ENCODE results near the gene PLEKHH1.

PLEKHH1 gene

DNA sequence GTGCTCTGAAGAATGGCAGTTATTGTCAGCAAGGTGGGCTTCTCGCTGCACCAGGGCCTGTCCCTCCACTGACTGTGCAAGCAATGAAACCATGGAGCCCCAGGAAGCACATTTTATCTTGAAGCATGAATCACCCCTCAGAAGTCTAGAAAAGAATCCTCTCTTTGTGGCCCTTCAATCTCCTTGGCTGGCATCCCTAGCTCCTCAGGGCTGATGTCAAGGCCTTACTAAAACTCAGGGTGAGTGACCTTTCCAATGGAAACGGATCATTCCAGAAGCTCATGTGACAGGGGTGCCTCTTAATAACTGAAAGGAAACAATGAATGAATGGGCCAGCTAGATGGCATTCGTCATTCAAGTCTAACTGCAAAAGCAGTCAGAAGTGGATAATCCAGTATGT is 22.3 kb upstream of the PLEKHH1 start:
- DNase-seq (ENCODE audit: low read depth in 2 of 2): no peak

DNA sequence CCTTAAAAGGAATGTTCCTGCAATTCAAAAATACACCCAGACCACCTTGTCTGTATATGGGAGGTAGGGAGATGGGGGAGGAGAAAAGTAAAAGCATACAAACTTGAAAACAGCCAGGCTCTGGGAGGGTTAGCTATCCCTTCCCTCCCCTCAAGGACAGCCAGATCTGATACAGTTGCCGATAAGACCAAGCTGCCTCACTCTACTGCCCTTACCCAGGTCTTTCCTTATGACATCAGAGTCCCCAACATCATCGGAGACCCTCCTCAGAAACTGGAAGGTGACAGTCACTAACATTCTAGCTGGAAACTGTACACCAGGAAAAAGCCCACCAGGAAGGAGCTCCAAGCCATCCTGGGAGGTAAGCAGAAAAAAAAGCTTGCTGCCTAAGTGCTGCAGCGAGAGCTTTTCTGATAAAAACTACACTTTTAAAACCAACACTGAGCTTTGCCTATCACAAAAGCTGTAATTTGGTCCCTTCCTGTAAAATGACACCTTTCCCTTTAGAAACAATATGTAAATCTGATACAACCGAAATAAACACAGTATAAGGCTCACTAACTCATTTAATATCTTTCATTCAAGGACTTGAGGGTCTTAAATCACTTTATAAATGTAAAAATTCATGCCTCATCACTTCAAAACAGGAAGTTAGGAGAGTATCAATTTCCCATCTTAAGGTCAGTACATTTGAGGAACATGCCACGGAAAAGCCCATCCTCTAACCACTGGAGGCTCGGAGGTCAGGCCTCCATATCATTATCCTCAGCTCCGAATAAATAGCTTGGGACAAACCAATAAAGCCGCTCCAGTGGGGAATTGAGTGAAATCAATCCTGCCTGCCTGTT is 20.4 kb upstream of the PLEKHH1 start:
- no peak for DNase-seq (ENCODE audit: low read depth in 2 of 2)

DNA sequence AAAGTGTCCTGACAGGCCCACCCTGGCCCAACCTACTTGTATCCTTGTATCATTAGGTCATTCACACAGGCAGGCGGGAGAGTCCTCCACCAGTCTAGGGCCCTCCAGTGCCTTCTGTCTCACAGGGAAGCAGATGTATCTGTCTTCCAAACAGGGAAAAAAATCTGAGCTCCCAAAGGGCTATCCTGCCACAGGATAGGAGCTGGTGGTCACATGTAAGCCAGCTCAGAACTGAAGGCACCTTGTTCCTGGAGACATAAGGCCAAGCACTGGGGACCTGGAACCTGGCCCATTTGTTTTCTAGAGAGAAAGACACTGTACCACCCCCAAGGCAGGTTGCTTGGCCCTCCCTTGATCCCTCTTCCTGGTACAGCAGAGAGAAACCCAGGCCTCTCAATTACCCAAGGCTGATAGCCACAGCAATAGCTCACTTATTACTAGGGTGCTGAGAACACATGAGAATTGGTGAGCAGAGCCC is 19.4 kb upstream of the PLEKHH1 start:
- no peak for DNase-seq (ENCODE audit: low read depth in 2 of 2)

DNA sequence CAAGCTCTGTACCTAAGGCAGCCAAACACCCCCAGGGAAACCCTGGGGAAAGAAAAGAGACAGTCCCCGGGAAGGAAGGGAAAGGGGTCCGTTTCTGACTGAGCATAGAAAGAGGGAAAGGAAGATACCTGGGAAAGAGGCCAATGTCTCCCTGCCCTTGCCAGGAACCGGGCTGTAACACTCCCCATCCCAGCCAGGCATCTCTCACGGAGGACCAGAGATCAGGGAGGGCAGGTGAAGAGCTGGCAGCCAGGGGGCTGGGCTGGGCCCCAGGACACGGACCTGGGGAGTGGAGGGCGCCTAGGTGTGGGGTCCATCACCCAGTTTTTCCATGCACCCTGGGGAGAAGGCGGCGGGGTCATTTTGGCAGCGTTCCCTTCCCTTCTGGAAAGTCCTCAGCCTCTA is 18.9 kb upstream of the PLEKHH1 start:
- no peak for DNase-seq (ENCODE audit: low read depth in 2 of 2)

DNA sequence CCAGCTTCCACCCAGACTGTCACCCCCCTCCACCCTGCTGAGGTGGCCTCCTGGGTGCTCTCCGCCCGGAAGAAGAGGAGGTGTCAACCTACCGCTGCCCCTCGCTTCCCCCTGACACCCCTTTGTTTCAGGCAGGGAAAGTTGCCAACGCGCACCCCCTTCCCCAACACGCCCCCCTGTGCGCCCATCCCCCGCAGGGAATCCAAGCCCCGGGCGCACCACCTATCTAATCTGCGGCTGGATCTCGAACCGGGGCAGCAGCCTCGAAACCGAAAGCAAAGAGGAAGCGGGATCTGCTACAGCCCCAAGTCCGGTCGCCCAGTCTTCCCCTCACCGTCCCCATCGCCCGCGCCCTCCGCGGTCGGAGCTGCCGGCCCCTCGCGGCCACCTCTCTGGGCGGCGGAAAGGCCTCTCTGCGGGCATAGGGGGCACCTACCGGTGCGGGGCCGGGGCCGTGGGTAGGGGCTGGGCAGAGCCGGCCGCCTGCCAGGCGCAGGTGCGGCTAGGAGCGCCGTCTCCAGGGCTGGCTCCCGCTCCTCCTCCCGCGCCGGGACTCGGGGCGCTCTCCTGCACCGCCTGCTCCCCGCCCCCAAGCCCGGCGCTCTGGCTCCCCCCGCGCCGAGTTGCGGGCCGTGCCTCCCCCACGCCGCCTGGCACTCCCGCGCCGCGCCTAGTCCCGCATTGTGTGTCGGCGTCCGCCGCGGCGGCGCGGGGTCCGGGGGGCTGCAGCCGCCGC is 18.3 kb upstream of the PLEKHH1 start:
- no peak for DNase-seq (ENCODE audit: low read depth in 2 of 2)

DNA sequence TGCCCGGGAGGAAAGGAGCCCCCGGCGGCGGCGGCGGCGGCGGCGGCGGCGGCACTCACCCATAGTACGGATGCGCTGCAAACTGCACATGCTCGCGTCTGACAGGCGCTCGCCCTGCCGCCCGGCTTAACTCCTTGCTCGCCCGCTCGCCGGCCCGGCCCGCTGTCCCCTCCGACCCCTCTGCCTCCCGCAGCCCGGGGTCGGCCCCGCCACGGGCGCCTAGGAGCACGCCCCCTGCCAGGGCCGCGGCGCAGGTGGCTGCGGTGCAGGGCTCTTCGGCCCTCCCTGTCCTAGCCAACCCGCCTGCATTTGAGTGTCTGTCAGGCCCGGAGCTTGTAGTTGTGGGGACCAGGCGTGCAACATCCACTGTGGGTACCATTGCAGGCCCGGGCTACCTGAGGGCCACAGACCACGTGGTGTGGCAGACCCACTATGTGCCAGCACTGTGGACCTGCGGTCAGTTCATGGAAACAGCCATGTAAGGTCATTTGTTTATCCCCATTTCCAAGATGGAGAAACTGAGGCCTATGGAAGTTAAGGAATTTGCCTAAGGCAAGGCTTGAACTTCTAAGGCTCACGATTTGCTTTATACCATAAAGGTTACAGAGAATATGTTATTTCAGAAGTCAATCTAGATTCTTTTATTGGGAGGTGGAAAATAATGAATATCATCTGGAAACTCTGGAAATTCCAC is 17.6 kb upstream of the PLEKHH1 start:
- DNase-seq (ENCODE audit: low read depth in 2 of 2): no peak

DNA sequence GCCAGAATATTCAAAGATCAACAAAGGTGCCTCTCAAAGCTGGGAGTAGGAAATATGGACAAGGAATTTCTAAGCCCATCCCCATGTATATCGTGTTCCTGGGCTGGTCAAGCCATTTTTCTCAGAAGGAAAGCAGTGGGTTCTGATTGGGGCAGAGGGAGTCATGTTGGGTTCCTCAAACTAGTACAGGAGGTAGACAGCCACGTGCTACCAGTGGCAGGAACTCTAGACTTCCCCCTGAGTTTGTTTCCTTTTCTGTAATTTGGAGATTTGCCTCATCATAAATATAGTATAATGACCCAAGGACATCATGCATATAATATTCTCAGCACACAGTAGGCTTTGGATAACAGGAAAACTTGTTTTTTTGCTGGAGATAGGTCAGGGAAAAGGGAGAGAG is 16.4 kb upstream of the PLEKHH1 start:
- no peak for DNase-seq (ENCODE audit: low read depth in 2 of 2)

DNA sequence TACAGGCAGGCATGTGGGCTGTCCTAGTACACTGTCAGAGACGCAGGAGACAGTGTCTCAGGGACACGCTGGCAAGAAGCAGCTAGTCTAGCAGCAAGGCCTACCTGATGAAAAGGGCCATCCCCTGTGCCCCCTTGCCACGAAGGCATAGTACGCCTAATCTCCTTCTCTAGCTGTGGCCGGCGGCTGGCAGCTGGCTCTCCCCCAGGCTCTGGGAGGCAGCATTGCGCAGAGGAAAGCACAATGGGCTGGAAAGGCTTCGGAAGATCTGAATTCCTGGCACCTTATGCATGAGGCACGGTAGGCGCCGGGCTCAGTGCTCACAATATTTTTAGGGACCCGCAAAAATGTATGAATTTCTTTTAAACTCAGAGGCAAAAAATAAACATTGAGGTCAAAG is 16.0 kb upstream of the PLEKHH1 start:
- DNase-seq (ENCODE audit: low read depth in 2 of 2): no peak

DNA sequence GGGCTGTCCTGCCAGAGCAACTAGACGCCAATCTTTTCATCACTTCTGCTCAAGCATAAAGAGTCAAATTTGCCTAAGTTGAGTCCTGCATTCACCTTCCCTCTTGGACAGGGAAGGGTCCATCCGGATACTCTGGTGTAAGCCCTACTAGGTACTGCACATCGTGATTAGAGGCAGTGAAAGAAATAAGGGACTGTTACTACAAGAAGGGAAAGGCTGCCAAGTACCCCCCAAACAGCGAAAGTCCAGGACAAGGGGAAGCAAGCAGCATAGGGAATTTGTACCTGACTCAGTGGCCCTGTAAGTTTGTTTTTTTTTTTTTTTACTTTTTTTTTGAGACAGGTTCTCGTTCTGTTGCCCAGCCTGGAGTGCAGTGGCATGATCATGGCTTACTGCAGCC is 13.7 kb upstream of the PLEKHH1 start:
- no peak for DNase-seq (ENCODE audit: low read depth in 2 of 2)

DNA sequence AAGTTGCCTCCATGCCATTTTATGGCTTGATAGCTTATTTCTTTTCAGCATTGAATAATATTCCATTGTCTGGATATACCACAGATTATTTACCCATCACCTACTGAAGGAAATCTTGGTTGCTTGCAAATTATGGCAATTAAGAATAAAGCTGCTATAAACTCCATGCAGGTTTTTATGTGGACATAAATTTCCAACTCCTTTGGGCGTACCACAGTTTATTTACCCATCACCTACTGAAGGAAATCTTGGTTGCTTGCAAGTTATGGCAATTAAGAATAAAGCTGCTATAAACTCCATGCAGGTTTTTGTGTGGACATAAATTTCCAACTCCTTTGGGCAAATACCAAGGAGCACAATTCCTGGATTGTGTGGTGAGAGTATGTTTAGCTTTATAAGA is 12.6 kb upstream of the PLEKHH1 start:
- no peak for DNase-seq (ENCODE audit: low read depth in 2 of 2)

DNA sequence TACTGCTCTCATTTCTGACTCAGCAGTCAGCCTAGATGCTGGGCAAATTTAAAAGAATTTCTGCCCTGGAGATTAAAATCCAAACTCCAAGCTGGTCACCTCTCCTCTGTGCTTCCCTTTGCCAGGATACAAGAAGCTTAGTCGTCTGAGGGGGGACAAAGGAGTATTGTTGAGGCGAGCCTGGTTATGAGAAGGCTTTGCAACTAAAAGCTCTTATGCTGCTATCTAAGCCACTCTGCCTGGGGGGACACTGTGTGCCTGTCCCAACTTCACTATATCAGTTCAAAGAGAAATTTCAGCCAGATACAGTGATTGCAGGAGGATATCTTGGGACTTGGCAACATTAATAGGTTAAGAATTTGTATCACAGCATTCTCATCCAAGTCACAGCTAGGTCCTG is 10.8 kb upstream of the PLEKHH1 start:
- DNase-seq (ENCODE audit: low read depth in 2 of 2): no peak

DNA sequence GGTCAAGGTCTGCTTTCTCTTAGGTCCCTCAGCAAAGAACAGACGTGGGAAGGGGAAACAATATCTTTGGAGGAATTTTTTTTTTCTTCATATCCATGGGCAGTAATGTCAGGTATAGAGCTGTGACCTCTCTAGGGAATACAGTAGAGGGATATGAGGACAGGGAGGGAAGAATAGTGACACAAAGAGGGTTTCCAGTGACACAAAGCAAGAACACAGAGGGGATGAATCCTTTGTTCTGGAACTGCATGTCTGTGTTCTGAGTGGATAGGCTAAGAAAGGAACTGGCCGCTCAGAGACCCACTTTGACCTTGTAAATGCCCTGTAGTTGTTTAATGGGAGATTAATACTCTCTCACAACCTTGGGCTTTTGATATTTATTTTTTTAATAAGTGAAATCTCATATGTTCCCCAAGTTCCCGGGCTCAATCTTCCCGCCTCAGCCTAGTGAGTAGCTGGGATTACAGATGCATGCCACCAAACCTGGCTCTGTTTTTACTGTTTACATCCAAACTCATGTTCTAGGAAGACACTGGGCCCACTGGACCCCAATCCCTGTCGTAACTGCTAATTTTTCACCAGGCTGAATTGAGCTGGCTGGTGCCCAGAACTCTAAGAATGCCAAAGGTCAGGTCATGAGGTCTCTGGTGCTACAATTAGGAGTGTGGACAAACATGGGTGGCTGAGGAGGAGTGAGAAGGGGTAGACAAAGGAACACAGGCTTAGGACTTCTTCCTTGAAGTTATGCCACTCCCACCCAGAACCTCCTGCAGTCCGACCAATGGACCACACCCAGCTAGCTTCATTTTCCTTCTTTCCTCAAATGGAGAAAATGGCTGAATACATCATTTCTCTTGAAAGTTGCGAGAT is 9.1 kb upstream of the PLEKHH1 start:
- no peak for DNase-seq (ENCODE audit: low read depth in 2 of 2)

DNA sequence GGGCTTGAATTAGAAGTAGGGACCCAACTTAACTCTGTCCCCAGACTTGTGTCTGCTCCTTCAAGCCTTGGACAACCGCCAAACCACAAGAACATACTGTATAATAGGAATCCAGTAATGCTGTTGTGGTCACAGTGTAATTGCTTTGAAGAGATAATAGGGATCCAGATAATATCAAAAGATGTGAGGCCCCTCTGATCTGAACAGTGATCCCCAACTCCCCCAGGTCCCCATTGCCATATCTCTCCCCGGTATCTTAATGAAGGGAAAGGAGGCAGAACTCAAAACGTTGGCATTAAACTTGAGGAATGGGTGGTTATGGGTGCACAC is 8.5 kb upstream of the PLEKHH1 start:
- DNase-seq (ENCODE audit: low read depth in 2 of 2): no peak

DNA sequence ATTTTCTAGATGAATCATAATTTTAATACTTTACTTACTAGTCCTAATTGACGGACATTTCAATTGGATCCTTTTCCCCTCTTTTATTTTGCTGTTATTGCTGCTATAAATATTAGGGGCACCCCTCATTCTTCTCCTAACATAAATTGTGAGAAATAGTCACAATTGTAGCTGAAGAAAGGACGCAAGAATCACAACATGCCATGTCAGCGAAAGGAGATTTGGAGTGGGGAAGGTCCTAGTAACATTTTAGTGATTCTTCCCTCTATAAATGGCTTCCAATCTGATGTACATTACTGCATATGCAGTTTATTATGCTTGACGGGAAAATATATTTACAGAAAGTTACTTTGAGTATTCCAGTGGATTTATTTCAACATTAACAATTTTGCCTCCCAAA is 7.7 kb upstream of the PLEKHH1 start:
- DNase-seq (ENCODE audit: low read depth in 2 of 2): no peak

DNA sequence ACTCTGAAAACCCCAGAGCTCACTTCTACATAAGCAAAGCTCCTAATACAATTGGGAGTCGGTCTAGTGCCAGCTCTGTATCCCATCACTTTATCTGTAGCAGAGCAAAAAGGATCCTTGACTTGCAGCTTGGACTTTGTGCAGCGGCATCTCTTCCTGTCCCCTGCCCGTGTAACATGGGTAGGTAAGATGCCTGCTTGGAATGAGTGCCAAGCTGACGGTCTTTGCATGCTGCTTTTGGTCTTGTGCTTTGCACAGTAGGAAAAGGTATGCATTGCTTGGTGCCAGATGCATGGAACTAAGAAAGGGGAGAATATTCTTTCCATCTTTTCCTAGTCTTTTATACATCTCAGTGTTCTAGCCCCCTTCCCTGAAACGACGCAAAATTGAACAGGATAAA is 6.9 kb upstream of the PLEKHH1 start:
- no peak for DNase-seq (ENCODE audit: low read depth in 2 of 2)

DNA sequence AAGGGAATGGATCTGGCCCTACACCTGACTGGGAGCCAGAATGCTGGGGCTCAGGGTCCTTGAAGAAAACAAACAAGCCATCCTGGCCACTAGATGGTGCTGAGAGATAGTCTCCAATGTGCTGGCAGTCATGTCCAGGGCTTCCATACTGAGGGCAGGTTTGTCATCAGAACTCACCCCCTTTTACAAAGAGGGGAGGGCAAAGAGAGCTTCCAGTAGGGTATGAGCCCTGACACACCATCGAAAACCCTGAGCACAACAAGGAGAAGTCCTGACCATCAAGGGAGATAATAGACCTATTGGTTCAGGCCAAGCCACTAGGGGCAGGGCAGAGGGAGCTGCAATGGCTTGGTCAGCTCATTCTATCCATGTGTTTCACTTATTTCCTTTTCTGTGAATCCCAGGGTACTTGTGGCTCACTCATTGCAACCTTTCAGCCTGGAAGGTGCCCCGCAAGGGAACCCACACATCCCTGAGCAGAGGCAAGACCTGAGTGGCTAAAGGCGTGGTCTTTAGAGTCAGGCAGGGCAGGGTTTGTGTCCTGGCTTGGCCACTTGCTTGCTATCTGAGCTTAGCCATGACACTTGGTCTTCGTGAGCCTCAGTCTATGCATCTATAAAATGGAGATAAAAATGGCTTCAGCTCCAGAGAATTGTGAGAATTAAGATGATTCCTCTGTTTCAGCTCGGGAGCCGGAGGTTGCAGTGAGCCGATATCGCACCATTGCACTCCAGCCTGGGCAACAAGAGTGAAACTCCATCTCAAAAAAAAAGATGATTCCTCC is 6.2 kb upstream of the PLEKHH1 start:
- DNase-seq (ENCODE audit: low read depth in 2 of 2): peak in 1 of 2 experiments; percentile 7

DNA sequence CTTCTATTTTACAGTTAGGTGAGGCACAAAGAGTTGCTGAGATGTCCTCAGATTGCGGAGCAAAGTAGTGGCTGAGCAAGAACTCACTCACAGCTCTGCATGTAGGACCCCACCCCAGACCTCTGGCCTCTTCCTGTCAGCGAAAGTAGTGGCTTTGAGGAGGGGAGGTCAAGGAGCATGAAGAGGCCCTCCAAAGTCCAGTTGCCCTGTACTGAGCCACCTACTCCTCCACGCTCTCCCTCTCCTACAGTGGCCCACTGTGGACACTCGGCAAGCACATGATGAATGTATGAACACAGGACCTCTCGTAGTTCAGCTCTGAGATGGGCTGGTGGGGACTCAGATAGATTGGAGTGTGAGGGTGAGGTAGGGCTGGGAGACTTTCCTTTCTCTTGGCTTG is 5.3 kb upstream of the PLEKHH1 start:
- no peak for DNase-seq (ENCODE audit: low read depth in 2 of 2)

DNA sequence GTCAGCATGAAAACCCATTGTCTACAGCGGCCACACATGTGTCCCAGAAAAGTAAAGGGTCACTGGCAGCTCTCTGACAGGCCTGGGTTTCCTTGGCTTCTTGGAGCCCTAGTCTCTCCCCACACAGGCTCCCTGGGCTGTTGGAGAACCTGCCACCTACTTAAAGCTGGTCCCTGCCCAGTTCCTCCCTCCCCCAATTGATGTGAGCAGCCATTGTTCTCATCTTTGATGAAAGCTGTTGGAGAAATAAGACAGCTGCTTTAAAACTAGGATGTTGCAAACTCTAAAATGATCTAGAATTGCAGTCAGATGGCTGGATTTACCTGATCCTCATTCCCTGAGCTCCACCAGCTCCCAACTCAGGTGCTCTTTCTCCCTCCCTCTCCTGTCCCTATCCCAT is 4.8 kb upstream of the PLEKHH1 start:
- no peak for DNase-seq (ENCODE audit: low read depth in 2 of 2)

DNA sequence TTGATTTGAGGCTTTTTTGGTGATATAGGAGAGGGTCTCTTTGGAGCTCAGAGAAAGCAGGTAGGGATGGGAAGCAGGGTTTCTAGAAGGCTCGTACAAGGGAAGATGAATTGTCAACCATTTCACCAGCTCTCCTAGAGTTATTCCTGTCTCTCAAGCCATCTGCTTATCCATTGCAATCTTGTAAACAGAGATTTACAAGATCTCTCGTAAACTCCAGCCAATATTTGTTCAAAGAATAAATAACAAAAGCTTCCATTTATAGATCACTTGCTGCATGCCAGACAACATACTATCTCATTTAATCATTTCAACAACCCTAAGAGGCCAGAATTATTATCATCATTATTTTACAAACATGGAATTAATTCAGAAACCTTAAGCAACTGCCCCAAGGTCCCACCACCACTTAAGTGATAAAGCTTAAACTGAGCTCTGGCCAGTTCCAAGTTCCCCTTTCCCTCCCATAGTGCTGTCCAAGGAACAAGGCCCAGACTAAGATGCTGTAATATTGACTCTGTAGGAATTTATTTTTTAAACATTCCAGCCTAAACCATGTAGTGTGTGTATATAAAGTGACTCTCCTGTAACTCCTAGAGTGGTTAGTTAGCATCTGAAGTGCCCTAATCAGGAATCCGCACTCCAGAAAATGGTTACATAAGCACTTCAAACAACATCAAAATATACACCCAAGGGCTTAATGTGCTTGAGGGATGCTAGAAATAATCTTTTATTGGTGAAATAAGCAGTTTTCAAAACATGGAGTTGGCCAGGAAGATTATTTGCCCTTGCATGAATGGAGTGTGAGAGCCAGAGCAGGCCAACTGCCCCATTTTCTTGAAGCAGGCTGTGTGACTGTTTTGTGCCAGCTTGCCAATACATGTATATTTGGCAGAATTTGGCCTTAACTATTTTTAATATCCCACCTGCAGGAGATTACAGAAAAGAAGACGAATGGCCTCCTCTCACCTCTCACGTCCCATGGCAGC is 2.8 kb upstream of the PLEKHH1 start:
- DNase-seq (ENCODE audit: low read depth in 2 of 2): no peak

DNA sequence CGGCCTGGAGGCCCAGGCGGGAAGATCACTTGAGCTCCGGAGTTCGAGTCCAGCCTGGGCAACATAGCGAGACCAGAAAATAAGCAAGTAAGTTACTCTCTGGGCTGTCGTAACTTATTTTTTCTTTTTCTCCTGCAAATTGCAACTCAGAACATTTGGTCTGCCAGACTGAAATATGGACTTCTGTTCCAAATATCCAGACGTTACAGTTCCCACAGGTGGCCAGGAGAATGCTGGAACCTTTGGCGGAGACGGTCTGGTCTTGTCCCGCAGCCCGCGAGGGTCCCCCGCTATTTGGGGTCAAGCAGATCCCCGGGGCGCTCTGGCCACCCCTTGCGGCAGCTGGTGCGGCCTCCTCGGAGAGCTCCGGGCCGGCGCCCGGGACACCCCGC is 488 bp upstream of the PLEKHH1 start:
- no peak for DNase-seq (ENCODE audit: low read depth in 2 of 2)
